NB4 (cell line): Measurements from ENCODE around the gene MMP13.

Source experiments
- CTCF ChIP-seq: IDR thresholded peaks from one replicate; pipeline ENCODE4 v1.5.1; 2012; ENCODE audit warnings: low read depth, low read length
- MAX ChIP-seq: IDR thresholded peaks from 2 replicates; pipeline ENCODE4 v1.6.1; 2011; ENCODE audit warnings: low read depth, low read length
- POLR2A ChIP-seq: IDR thresholded peaks from 2 replicates; pipeline ENCODE4 v1.6.1; 2011; ENCODE audit warnings: mild to moderate bottlenecking; ENCODE audit not compliant: insufficient read length; ENCODE audit errors: extremely low read depth

DNA sequence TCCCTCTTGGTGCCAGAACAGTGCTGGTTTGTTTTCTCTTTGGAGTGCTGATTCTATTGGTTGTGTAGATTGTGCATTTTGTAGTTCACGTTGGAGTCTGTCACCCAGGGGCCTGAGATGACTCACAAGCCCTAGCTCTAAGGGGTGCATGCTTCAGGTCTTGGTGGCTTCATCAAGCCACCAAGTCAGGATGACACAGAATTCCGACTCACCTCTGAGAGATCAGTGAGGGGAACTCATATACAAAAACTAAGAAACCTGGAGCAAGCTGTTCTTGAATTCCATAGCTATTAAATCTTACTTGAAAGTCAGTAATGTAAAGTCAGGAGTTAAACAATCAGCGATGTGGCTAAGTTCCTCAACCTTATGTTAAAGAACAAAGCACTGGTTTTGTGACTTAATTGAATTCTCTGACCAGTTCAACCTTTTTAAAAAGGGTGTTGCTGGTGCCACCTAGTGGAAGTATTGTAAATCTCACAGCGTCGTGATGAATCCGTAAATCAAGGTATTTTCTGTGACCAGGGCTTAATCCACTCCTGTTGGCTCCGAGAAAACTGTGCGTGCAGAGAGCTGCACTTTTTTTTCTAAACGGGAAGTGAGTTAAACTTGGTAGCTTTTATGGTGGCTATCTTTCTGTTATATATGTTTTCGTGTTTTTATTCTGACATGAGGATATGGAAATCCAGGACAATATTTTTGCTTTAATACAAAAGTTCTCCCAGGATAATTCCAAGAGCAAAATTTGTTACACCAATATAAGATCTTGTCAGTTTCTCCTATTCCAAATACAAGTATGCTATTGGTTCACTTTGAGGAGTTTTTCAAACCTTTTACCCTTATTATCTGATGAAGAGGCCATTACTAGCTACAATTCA, 14.6 kb downstream of the MMP13 start:
- TF ChIP-seq POLR2A (no peak), CTCF (peak; percentile 79), MAX (no peak)
